HFFc6 (cell line): ENCODE results near the gene COMMD9. TPM values are rescaled to one million over a fixed set of nuclear protein-coding genes. Genes with fewer than 3 reads are reported as not detected.
"Not testable (repeated sequence)": the region's sequence is repeated elsewhere in the genome, so short reads cannot be mapped to it uniquely, and the experiment has no call there.

Experiments
- DNase-seq: peaks from one replicate; pipeline ENCODE4 v3.0.0-alpha.2; 2018
- H3K27ac Mint-ChIP-seq: 2 replicates; pipeline ENCODE4 v1.8.0; 2020; ENCODE audit warnings: mild to moderate bottlenecking, mixed read lengths
- H3K27me3 Mint-ChIP-seq: 2 replicates; pipeline ENCODE4 v1.8.0; 2021; ENCODE audit warnings: mild to moderate bottlenecking, moderate library complexity, mixed read lengths; ENCODE audit not compliant: insufficient read depth
- H3K36me3 Mint-ChIP-seq: 2 replicates; pipeline ENCODE4 v1.8.0; 2021; ENCODE audit warnings: low read depth, mixed read lengths
- H3K4me1 Mint-ChIP-seq: 2 replicates; pipeline ENCODE4 v1.8.0; 2020; ENCODE audit warnings: low read depth, mixed read lengths
- H3K4me3 Mint-ChIP-seq: 2 replicates; pipeline ENCODE4 v1.8.0; 2020; ENCODE audit warnings: mild to moderate bottlenecking, moderate library complexity, mixed read lengths
- H3K9me3 Mint-ChIP-seq: 2 replicates; pipeline ENCODE4 v1.8.0; 2020; ENCODE audit warnings: mild to moderate bottlenecking, mixed read lengths
- CTCF ChIP-seq: fragments of 200-600 bp; sonication (generic); IDR thresholded peaks from 2 replicates; pipeline ENCODE4 v1.5.0; 2021; ENCODE audit warnings: antibody characterized with exemption, mild to moderate bottlenecking
- total RNA-seq, 6 experiments: library from RNA; stranded (reverse); fragmentation: NEBNext Ultra II Directional; extraction: Animal tissue kit (Norgen Biotek cat#: 25700); gene quantifications; 2 replicates in 1 of 6; 3 replicates in 5 of 6; pipeline ENCODE4 v1.2.3, GENCODE V29; 2021

COMMD9 gene
- total RNA-seq, 6 experiments from 2014 or later, result 75.4 to 88.9 (median 81.7) TPM

GRCh38 chr11:36326524-36327419 is 37.5 kb upstream of the COMMD9 start:
- H3K9me3 Mint-ChIP-seq, result no peaks in the 10 kb centered on the region
- H3K4me3 Mint-ChIP-seq, result no peak overlapping the region
- no peak overlapping the region for H3K27ac Mint-ChIP-seq
- no peak for TF ChIP-seq CTCF
- H3K36me3 Mint-ChIP-seq, result no peaks in the 10 kb centered on the region
- no peak for DNase-seq
- H3K4me1 Mint-ChIP-seq, result peaks cover 20% of the 10 kb centered on the region
- peaks cover 8% of the 10 kb centered on the region for H3K27me3 Mint-ChIP-seq

GRCh38 chr11:36325403-36325802 is 36.2 kb upstream of the COMMD9 start:
- not testable (repeated sequence) for H3K9me3 Mint-ChIP-seq, H3K4me3 Mint-ChIP-seq, H3K36me3 Mint-ChIP-seq, H3K27me3 Mint-ChIP-seq, DNase-seq, H3K27ac Mint-ChIP-seq
- peaks cover 20% of the 10 kb centered on the region for H3K4me1 Mint-ChIP-seq

GRCh38 chr11:36324956-36325355 is 35.7 kb upstream of the COMMD9 start:
- H3K27ac Mint-ChIP-seq, H3K9me3 Mint-ChIP-seq, H3K27me3 Mint-ChIP-seq, DNase-seq, H3K4me3 Mint-ChIP-seq, H3K36me3 Mint-ChIP-seq: not testable (repeated sequence)
- H3K4me1 Mint-ChIP-seq, result peaks cover 19% of the 10 kb centered on the region

- Mint-ChIP-seq H3K4me3 (no peak overlapping the region), H3K4me1 (peaks cover 3% of the 10 kb centered on the region), H3K27me3 (peaks cover 17% of the 10 kb centered on the region), H3K9me3 (no peaks in the 10 kb centered on the region), H3K27ac (no peak overlapping the region), H3K36me3 (no peaks in the 10 kb centered on the region)
- no peak for TF ChIP-seq CTCF
- DNase-seq, result no peak
Measured at GRCh38 chr11:36317992-36318391, 28.8 kb upstream of the COMMD9 start.

GRCh38 chr11:36316049-36316448 is 26.8 kb upstream of the COMMD9 start:
- Mint-ChIP-seq H3K27ac (no peak overlapping the region), H3K36me3 (no peaks in the 10 kb centered on the region), H3K4me1 (peaks cover 23% of the 10 kb centered on the region), H3K4me3 (no peak overlapping the region), H3K9me3 (no peaks in the 10 kb centered on the region), H3K27me3 (peaks cover 12% of the 10 kb centered on the region)
- no peak for TF ChIP-seq CTCF
- DNase-seq, result no peak

- Mint-ChIP-seq H3K4me1 (peaks cover 37% of the 10 kb centered on the region), H3K9me3 (no peaks in the 10 kb centered on the region), H3K4me3 (no peak overlapping the region), H3K27ac (no peak overlapping the region), H3K36me3 (no peaks in the 10 kb centered on the region), H3K27me3 (peaks cover 10% of the 10 kb centered on the region)
- DNase-seq, result no peak
- no peak for TF ChIP-seq CTCF
Measured at GRCh38 chr11:36314434-36314767, 25.2 kb upstream of the COMMD9 start.
